RWPE1 (cell line): ENCODE measurements around the gene MARCHF9.

Experiments used
- CTCF ChIA-PET: fragments of 350-600 bp; sonication (Branson Sonifier 250); formaldehyde crosslinking; extraction: SDS; loops from one replicate; lab custom pipeline; 2021; lab: Yijun Ruan, JAX
- POLR2A ChIA-PET: fragments of 400-600 bp; formaldehyde crosslinking; extraction: SDS; loops from one replicate; lab custom pipeline; 2020; ENCODE audit warnings: antibody characterized with exemption; ENCODE audit not compliant: low non-redundant PET; lab: Yijun Ruan, JAX
- DNase-seq: peaks from one replicate; pipeline ENCODE4 v3.0.0; 2012; ENCODE audit warnings: low spot score
- H3K27ac ChIP-seq: fragments of 450-650 bp; 2 replicates; pipeline ENCODE4 v1.5.1; 2017
- CTCF ChIP-seq: fragments of 450-650 bp; conservative IDR thresholded peaks from 2 replicates; pipeline ENCODE4 v1.5.1; 2017; ENCODE audit warnings: low read depth, mild to moderate bottlenecking

Gene MARCHF9

GRCh38 chr12:57744777-57745484 is 10.0 kb upstream of the MARCHF9 start, which contains the start of gene TSPAN31:
Gene TSPAN31, plus strand, starts transcription at chr12:57745039. Its CDS starts 116 bp downstream, at chr12:57745155.
- CTCF ChIA-PET = interaction anchor here (0.5 to 2.5 kb wide), 3 partner anchors 19 to 111 kb away, joined by 3 to 14 read pairs (median 3); no protein-coding TSS in a partner anchor
- POLR2A ChIA-PET = interaction anchor here (0.5 to 0.7 kb wide), 3 partner anchors 88 to 227 kb away, joined by 5 read pairs; no protein-coding TSS in a partner anchor
- peak within 1 kb of the TSS; percentile 92 for H3K27ac ChIP-seq
- DNase-seq = peak; percentile 97
- no peak for TF ChIP-seq CTCF

GRCh38 chr12:57745485-57745881 is 9.4 kb upstream of the MARCHF9 start:
- ChIA-PET POLR2A (no interaction called here), CTCF (interaction anchor here (0.5 to 2.5 kb wide), 2 partner anchors 19 to 112 kb away, joined by 3 to 14 read pairs; no protein-coding TSS in a partner anchor)
- peak overlapping the region; percentile 92 for H3K27ac ChIP-seq
- no peak for DNase-seq
- TF ChIP-seq CTCF = no peak

DNA sequence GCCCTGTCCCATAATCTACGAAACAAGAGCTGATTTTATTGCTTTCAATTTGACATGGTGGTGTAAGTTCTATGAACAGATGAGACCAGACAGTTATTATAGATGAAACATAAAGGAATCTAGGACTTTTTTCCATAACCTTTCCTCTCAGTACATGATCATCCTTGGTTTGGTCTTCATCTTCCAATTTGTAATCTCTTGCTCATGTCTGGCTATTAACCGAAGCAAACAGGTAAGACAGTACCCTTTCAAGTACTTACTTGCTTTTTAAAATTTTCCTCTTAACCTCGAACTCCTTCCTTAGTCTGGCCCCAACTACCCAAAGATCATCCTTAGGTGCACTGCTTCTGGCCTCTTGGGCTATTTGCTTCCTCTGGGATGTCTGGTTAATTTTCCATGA is 8.9 kb upstream of the MARCHF9 start:
- no peak for DNase-seq
- TF ChIP-seq CTCF = no peak
- ChIA-PET CTCF (interaction anchor here (2.5 kb wide), 1 partner anchor 20 kb away, joined by 14 read pairs; no protein-coding TSS in a partner anchor), POLR2A (no interaction called here)
- H3K27ac ChIP-seq = peak overlapping the region; percentile 92

- POLR2A ChIA-PET = no interaction called here
- no peak for DNase-seq
- H3K27ac ChIP-seq = peak overlapping the region; percentile 26
- no peak for TF ChIP-seq CTCF
- CTCF ChIA-PET = interaction anchor here (0.7 kb wide), 1 partner anchor 1295 kb away, joined by 9 read pairs; no protein-coding TSS in a partner anchor
Observed at GRCh38 chr12:57749061-57749460, 5.8 kb upstream of the MARCHF9 start.

DNA sequence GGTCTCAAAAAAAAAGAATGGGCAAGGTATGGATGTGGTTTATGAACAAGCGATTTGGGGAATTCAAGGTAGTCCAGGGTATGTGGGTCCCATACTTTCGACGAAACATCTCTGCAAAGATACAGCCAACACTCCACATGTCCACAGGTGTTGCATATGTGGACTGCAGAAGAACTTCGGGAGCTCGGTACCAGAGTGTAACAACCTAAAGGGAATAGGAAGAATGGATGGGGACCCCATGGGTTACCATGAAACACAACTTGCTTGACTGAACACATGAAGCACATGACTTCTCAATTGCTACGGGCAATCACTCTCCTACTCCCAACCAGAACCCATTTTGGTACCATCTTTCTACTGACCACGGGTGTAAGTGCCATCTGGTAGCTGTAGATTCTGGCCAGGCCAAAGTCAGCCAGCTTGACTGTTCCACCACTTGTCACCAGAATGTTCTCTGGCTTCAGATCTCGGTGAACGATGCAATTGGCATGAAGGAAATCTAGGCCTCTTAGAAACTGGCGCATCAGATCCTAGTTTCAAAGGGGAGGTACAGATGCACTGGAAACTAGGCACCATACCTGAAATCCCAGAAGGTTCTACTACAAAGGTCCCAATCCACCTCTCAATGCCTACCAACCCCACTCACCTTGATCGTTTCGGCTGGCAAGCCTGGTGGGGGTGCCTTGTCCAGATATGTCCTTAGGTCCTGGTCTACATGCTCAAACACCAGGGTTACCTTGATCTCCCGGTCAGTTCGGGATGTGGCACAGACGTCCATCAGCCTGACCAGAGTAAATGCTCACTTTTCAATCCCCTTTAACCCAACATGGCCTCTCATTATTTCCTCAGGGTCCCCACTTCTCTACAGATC is 4.1 kb upstream of the MARCHF9 start:
- no peak for TF ChIP-seq CTCF
- peak overlapping the region; percentile 81 for H3K27ac ChIP-seq
- no peak for DNase-seq
- ChIA-PET POLR2A (no interaction called here), CTCF (no interaction called here)

DNA sequence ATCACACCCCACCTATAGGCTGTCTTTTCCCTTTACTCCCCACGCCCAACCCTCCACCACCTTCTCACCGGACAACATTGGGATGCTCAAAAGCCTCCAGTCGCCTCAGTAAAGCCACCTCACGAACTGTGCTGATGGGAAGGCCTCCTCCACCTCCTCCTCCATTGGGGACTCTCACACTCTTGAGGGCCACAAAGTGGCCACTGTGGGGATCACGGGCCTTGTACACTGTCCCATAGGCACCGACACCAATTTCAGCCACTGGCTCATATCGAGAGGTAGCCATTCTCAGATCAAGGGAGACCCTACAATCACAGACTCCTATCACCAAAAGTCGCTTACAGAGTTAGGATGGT is 3.5 kb upstream of the MARCHF9 start:
- H3K27ac ChIP-seq = peak overlapping the region; percentile 81
- ChIA-PET CTCF (no interaction called here), POLR2A (no interaction called here)
- no peak for DNase-seq
- no peak for TF ChIP-seq CTCF
